Activated gamma-delta T cell treated with Interleukin-2 at 50 U/mL for 16 hours (primary cell): ENCODE data around the gene HIC1.

Experiments used
- DNase-seq: peaks from one replicate; pipeline ENCODE4 v3.0.0-alpha.2; 2020

HIC1 gene

GRCh38 chr17:2025622-2026309 lies 29.1 kb upstream of the HIC1 start:
- DNase-seq = no peak

DNA sequence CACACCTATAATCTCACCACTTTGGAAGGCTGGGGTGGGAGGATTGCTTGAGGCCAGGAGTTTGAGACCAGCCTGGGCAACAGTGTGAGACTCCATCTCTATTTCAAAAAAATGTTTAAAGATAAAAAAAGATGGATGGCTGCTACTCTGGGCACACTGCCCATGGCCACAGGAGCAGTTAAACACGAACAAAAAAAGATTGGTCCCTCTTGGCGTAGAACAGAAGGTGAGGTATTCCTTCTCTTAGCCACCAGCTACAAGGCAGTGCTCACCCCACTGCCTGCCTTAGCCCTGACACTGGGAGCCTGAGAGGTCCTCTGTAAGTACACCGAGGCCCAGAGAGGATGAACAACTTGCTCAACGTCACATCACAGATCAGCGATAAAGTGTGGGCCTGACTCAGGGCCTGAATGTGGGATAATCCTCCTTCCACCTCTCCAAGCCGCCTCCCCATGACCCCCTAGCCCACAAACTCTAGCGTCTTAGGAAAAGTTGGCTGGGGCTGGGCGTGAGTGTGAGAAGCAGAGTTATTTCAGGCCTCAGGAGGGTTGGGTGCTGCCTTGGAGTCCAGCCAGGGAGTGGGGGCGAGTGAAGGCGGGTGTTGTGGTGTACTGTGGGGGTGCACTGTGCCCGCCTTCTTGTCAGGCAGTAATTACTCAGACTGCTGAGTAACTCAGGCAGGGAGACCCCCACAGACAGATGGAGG lies 27.2 kb upstream of the HIC1 start:
- no peak for DNase-seq

GRCh38 chr17:2028234-2028614 lies 26.7 kb upstream of the HIC1 start:
- no peak for DNase-seq

DNA sequence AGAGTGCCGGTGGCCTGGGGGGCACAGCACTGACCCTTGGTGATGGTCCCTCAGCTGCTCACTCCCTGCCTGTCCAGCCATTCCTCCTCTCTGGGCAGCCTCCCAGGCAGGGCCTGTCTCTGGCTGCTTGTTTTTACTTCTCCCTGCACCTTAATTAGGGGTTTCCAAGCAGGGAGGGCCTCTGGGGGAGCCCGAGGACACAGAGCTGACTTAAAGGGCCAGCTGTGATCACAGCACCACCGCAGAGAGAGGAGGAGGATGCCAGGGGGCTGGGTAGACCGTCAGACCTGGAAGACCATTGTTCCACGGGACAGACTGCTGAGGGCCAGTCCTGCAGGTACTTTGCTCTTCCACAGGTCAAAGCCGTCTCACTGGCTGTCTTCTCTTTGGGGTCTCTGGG lies 26.2 kb upstream of the HIC1 start:
- DNase-seq = no peak

DNA sequence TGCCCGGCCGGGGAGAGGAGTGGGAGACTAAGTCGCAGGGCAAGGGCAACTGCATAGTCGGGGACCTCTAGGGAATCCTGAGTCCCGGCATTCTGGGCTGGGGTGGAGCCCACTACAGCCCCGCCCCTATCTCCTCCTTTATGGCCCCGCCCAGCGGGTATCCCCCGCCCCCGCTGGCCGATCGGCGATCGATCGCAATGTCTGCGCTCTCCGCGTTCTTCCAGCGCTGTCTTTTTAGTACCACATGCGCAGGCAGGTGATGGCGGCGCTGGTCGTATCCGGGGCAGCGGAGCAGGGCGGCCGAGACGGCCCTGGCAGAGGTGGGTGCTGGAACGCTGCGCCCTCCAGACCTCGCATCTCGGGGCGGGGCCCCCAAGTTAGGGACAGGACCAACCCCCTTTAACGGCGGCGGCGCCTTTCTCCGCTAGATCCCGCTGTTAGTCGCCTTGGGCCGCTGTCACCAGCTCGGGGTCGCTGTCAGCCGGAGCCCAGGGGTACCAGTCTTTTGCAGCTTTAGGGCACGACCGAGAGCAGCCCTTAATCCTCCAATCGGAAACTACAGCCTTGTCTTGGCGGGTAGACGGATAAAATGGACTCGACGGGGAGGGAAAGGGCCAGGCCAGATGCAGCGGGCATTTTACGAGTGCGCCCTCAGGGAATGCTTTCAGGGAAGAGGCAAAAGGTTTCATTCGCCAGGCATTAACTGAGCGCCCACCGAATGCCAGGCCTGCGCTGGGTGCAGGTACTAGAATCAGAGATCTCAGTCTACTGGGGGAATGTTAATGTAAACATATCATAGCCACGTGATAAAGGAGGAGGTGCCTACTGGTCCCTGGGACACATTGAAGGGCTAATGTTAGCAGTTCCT lies 24.8 kb upstream of the HIC1 start, which contains the start of gene DPH1:
Gene DPH1, plus strand, starts transcription at position 243 of the 868 bp plus-strand sequence. Its CDS starts 17 bp downstream, at position 260.
- DNase-seq = peak; percentile 82

DNA sequence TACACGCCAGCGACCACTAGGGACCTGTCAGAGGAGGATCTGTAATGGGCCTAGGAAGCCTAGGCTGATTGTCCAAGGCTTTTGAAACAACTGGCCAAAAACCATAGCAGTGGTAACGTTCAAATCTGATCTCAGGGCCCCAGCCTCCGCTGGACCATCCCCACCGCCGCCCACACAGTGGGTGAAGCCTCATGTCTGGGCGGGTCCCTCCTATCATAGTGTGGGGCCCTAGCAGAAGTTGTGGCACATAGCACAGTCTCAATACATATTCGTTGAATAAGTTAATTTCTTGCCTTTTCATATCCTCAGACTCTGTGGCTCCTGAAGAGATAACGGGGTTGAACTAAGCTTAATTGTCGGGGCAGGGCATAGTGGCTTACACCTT lies 24.1 kb upstream of the HIC1 start:
- DNase-seq = no peak

GRCh38 chr17:2033153-2033552 lies 21.8 kb upstream of the HIC1 start:
- DNase-seq = no peak

DNA sequence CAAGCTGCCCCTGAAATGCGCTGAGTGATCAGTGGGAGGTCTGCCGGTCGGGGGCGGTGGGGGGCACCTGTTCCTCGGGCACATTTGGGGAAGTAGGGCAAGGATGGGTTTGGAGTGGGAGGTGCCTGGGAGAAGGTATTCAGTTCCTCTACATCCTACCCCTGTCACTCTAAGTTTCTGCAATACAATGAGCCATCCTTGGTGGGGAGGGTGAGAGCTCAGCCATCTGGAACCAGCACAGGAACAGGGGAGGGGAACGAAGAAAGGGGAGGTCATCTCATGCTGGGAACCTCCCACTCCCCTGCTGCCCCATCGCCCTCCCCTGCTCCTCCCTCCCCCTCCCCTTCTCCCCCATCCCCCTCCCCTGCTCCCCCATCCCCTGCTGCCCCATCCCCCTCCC lies 20.7 kb upstream of the HIC1 start:
- no peak for DNase-seq

DNA sequence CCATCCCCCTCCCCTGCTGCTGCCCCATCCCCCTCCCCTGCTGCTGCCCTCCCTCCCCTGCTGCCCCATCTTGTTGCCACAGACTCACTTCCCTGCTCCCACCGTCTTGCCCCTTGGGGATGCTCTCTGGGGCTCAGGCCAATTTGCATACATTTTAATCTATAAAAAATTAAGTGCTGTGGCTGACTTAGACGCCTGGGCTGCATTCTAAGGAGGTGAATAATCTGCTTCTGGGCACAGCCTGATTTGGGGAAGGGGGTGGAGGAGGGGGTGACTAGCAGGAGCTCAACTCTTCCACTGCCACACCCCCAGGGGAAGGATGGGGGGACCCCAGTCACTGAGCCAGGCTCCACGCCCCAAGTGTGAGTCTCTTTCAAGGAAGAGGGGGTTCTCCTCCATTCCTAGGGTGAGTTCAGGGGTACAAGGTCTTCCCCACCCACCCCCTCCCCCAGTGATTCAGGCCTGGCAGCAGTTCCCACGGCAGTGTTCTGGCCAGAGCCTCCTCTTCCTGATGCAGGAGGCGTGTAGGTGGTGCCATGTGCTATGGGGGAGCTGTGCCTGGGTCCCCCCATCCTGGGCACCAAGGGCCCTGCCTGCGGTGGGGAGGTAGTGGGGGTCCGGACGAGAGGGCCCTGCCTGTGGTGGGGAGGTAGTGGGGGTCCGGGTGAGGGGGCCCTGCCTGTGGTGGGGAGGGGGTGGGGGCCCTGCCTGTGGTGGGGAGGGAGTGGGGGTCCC lies 19.9 kb upstream of the HIC1 start:
- DNase-seq = no peak

GRCh38 chr17:2035541-2036488 lies 19.1 kb upstream of the HIC1 start:
- DNase-seq = no peak

- DNase-seq = no peak
These were observed 17.7 kb upstream of the HIC1 start for GRCh38 chr17:2037155-2037554.

DNA sequence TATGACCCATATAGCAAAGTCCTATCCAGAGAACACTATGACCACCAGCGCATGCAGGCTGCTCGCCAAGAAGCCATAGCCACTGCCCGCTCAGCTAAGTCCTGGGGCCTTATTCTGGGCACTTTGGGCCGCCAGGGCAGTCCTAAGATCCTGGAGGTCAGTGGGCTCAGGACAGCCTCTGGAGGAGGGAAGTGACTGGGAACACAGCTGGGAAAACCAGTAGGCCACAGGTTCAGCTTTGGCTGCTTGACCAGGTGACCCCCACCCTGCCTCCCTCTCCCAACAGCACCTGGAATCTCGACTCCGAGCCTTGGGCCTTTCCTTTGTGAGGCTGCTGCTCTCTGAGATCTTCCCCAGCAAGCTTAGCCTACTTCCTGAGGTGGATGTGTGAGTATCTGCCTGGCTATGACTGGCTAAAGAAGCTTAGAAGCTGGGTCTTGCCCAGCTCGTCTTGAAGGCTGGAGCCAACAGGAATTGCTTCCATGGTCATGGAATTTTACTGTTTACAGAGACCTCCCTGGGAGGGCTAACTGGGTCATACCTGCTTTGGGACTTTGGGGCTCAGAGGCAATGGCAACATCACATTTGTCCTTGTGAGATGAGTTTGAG lies 14.6 kb upstream of the HIC1 start:
- DNase-seq = no peak

GRCh38 chr17:2040942-2041560 lies 13.9 kb upstream of the HIC1 start:
- no peak for DNase-seq

- peak; percentile 97 for DNase-seq
These were observed 13.1 kb upstream of the HIC1 start, which contains the start of gene OVCA2 for GRCh38 chr17:2041561-2042389. Gene OVCA2, plus strand, starts transcription at chr17:2042022. Its CDS starts 26 bp downstream, at chr17:2042048.

- DNase-seq = no peak
These were observed 12.5 kb upstream of the HIC1 start for GRCh38 chr17:2042390-2042847.

DNA sequence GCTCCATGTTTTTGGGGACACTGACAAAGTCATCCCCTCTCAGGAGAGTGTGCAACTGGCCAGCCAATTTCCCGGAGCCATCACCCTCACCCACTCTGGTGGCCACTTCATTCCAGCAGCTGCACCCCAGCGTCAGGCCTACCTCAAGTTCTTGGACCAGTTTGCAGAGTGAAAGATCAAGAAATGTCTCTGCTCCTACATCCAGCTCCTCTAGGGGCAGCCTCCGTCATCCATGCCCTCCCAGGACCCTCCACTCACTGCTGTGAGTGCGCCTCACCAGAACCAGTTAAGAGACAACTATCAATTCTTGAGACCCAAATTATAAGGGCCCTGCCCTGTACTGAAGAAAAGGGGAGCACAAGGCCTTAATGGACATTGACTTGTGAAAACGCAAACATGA lies 12.0 kb upstream of the HIC1 start:
- DNase-seq = no peak

GRCh38 chr17:2043785-2044184 lies 11.1 kb upstream of the HIC1 start:
- no peak for DNase-seq

- no peak for DNase-seq
These were observed 10.5 kb upstream of the HIC1 start for GRCh38 chr17:2044263-2044894.

GRCh38 chr17:2047590-2047989 lies 7.3 kb upstream of the HIC1 start:
- DNase-seq = no peak
